ENCODE data around the gene NT5C1B. TPM values are rescaled to one million over a fixed set of nuclear protein-coding genes. Genes with fewer than 3 reads are reported as not detected.

Gene NT5C1B
- total and polyA plus RNA-seq, 4 donors, result 0.02 to 0.63 TPM; not detected in 2

DNA sequence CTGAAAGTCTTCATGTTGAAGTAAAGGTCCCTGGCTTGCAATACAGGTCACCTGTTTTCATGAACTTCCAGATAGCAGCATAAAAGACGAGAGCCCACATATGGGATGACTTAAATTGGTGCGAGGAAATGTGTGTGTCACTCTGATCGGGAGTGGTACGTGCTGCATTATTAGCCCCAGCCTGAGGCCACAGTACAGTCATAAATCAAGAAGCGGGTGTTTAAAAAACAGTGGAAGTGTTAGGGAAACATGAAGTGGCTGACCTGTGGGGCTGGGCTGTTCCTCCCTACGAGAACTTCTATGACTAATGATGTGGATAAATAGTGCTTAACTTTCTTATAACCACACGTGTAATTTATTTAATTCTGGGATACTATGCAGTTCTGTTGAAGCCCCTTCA lies 53.3 kb downstream of the NT5C1B start:
- no peak for DNase-seq (ENCODE audit: low spot score)

More for the DNA sequence above, 53.3 kb downstream of the NT5C1B start:
- H3K27ac ChIP-seq (ENCODE audit: low read depth in 1 of 2, low read length in 2 of 2), result no peak overlapping the region
- H3K9me3 ChIP-seq (ENCODE audit: control insufficient read depth in 4 of 4, low read length in 3 of 4), result no peaks in the 10 kb centered on the region
- WGBS, result 73% methylated on average over 7 of the region's 7 CpGs
- TF ChIP-seq, protein P1, sequence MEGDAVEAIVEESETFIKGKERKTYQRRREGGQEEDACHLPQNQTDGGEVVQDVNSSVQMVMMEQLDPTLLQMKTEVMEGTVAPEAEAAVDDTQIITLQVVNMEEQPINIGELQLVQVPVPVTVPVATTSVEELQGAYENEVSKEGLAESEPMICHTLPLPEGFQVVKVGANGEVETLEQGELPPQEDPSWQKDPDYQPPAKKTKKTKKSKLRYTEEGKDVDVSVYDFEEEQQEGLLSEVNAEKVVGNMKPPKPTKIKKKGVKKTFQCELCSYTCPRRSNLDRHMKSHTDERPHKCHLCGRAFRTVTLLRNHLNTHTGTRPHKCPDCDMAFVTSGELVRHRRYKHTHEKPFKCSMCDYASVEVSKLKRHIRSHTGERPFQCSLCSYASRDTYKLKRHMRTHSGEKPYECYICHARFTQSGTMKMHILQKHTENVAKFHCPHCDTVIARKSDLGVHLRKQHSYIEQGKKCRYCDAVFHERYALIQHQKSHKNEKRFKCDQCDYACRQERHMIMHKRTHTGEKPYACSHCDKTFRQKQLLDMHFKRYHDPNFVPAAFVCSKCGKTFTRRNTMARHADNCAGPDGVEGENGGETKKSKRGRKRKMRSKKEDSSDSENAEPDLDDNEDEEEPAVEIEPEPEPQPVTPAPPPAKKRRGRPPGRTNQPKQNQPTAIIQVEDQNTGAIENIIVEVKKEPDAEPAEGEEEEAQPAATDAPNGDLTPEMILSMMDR (IDR thresholded peaks at IDR 0.05; ENCODE audit: low read depth, low read length, missing input control), result no peak
- TF ChIP-seq ATF3 (IDR thresholded peaks at IDR 0.05) (no peak), NR2F2 (IDR thresholded peaks at IDR 0.05) (no peak), GABPA (IDR thresholded peaks at IDR 0.05 in 1 of 2, conservative IDR thresholded peaks at IDR 0.05 in 1 of 2) (no peak), FOXA2 (IDR thresholded peaks at IDR 0.05) (no peak), JUND (IDR thresholded peaks at IDR 0.05) (no peak), RXRA (IDR thresholded peaks at IDR 0.05) (no peak), YY1 (IDR thresholded peaks at IDR 0.05) (no peak), EGR1 (IDR thresholded peaks at IDR 0.05; ENCODE audit: low read depth in 2 of 2) (no peak), HNF4A (conservative IDR thresholded peaks at IDR 0.05) (no peak), SP1 (IDR thresholded peaks at IDR 0.05) (no peak), ZBTB33 (IDR thresholded peaks at IDR 0.05) (no peak), RAD21 (IDR thresholded peaks at IDR 0.05) (no peak), FOXA1 (IDR thresholded peaks at IDR 0.05) (no peak), HNF4G (IDR thresholded peaks at IDR 0.05) (no peak), TAF1 (conservative IDR thresholded peaks at IDR 0.05) (no peak)
- TF ChIP-seq, protein P2, sequence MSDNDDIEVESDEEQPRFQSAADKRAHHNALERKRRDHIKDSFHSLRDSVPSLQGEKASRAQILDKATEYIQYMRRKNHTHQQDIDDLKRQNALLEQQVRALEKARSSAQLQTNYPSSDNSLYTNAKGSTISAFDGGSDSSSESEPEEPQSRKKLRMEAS (IDR thresholded peaks at IDR 0.05), result no peak
- TF ChIP-seq, protein P3, sequence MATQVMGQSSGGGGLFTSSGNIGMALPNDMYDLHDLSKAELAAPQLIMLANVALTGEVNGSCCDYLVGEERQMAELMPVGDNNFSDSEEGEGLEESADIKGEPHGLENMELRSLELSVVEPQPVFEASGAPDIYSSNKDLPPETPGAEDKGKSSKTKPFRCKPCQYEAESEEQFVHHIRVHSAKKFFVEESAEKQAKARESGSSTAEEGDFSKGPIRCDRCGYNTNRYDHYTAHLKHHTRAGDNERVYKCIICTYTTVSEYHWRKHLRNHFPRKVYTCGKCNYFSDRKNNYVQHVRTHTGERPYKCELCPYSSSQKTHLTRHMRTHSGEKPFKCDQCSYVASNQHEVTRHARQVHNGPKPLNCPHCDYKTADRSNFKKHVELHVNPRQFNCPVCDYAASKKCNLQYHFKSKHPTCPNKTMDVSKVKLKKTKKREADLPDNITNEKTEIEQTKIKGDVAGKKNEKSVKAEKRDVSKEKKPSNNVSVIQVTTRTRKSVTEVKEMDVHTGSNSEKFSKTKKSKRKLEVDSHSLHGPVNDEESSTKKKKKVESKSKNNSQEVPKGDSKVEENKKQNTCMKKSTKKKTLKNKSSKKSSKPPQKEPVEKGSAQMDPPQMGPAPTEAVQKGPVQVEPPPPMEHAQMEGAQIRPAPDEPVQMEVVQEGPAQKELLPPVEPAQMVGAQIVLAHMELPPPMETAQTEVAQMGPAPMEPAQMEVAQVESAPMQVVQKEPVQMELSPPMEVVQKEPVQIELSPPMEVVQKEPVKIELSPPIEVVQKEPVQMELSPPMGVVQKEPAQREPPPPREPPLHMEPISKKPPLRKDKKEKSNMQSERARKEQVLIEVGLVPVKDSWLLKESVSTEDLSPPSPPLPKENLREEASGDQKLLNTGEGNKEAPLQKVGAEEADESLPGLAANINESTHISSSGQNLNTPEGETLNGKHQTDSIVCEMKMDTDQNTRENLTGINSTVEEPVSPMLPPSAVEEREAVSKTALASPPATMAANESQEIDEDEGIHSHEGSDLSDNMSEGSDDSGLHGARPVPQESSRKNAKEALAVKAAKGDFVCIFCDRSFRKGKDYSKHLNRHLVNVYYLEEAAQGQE (IDR thresholded peaks at IDR 0.05), result no peak
- H3K4me3 ChIP-seq (ENCODE audit: low read depth in 1 of 3, low read length in 3 of 3), result no peak overlapping the region
- no peak overlapping the region for H3K9ac ChIP-seq (ENCODE audit: low read depth in 1 of 2, low read length in 2 of 2)
- no peaks in the 10 kb centered on the region for H3K27me3 ChIP-seq (ENCODE audit: control insufficient read depth in 4 of 4, insufficient read depth in 4 of 4, low read length in 3 of 4)
- H3K4me1 ChIP-seq (ENCODE audit: control insufficient read depth in 4 of 4, insufficient read depth in 4 of 4, low read length in 3 of 4), result no peaks in the 10 kb centered on the region
- no peaks in the 10 kb centered on the region for H3K36me3 ChIP-seq (ENCODE audit: control insufficient read depth in 4 of 4, insufficient read depth in 3 of 4, low read depth in 1 of 4, low read length in 3 of 4)
